AG09309 (cell line): ENCODE results near the gene TMCC2.
A peak's percentile ranks its signal among the peaks of the same experiment; 100 is the strongest.
"Not testable (repeated sequence)": the region's sequence is repeated elsewhere in the genome, so short reads cannot be mapped to it uniquely, and the experiment has no call there.

Source experiments
- DNase-seq: peaks from one replicate; pipeline ENCODE4 v3.0.0-alpha.2; 2010; ENCODE audit warnings: low read depth
- H3K4me3 ChIP-seq: 2 replicates; pipeline ENCODE4 v1.5.1; 2011; ENCODE audit warnings: mild to moderate bottlenecking, low read depth, low read length, moderate library complexity; ENCODE audit not compliant: control insufficient read depth
- TF ChIP-seq, protein P1 (sequence below): IDR thresholded peaks from 2 replicates; pipeline ENCODE4 v1.5.1; 2011; ENCODE audit warnings: mild to moderate bottlenecking, low read depth, low read length, inconsistent platforms; ENCODE audit not compliant: insufficient read depth, control insufficient read depth; ENCODE audit errors: missing control alignments

TMCC2 gene, protein sequence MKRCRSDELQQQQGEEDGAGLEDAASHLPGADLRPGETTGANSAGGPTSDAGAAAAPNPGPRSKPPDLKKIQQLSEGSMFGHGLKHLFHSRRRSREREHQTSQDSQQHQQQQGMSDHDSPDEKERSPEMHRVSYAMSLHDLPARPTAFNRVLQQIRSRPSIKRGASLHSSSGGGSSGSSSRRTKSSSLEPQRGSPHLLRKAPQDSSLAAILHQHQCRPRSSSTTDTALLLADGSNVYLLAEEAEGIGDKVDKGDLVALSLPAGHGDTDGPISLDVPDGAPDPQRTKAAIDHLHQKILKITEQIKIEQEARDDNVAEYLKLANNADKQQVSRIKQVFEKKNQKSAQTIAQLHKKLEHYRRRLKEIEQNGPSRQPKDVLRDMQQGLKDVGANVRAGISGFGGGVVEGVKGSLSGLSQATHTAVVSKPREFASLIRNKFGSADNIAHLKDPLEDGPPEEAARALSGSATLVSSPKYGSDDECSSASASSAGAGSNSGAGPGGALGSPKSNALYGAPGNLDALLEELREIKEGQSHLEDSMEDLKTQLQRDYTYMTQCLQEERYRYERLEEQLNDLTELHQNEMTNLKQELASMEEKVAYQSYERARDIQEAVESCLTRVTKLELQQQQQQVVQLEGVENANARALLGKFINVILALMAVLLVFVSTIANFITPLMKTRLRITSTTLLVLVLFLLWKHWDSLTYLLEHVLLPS

DNA sequence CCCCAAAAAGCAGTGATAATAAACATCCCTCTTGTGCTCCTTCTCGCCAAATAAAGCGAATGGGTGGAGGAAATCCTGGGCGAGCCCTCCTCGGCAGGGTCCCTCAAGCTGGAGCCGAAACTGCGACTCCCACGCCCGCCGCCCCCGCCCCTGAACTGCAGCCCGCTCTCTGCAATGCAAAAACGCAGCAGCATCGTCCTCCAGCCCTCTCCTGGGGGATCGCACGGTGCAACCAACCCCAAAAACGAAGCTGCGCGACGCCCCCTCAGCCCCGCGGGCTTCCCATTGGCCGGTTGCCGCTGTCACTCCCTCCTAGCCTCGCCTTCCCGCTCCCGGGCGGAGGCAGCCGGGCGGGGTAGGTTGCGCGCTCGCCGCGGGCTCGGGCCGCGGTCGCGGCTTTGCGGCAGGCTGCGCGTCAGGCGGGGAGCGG is at the start of gene TMCC2:
TSS of gene TMCC2 (plus strand) at position 363 of the 430 bp plus-strand sequence. CDS start 619 bp downstream, outside the sequence.
- TF ChIP-seq, protein P1, sequence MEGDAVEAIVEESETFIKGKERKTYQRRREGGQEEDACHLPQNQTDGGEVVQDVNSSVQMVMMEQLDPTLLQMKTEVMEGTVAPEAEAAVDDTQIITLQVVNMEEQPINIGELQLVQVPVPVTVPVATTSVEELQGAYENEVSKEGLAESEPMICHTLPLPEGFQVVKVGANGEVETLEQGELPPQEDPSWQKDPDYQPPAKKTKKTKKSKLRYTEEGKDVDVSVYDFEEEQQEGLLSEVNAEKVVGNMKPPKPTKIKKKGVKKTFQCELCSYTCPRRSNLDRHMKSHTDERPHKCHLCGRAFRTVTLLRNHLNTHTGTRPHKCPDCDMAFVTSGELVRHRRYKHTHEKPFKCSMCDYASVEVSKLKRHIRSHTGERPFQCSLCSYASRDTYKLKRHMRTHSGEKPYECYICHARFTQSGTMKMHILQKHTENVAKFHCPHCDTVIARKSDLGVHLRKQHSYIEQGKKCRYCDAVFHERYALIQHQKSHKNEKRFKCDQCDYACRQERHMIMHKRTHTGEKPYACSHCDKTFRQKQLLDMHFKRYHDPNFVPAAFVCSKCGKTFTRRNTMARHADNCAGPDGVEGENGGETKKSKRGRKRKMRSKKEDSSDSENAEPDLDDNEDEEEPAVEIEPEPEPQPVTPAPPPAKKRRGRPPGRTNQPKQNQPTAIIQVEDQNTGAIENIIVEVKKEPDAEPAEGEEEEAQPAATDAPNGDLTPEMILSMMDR = no peak
- H3K4me3 ChIP-seq = peak within 1 kb of the TSS; percentile 87
- no peak for DNase-seq

- TF ChIP-seq, protein P1 = no peak
- H3K4me3 ChIP-seq = no peak overlapping the region
- DNase-seq = no peak
Observed at GRCh38 chr1:205179842-205180241, 47.9 kb upstream of the TMCC2 start.

DNA sequence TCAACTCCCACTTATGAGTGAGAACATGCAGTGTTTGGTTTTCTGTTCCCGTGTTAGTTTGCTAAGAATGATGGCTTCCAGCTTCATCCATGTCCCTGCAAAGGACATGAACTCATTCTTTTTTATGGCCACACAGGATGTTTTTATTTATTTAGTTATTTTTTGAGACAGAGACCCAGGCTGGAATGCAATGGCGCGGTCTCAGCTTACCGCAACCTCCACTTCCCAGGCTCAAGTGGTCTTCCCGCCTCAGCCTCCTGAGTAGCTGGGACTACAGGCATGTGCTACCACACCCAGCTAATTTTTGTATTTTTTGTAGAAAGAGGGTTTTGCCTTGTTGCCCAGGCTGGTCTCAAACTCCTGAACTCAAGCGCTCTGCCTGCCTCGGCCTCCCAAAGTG is 47.4 kb upstream of the TMCC2 start:
- not testable (repeated sequence) for DNase-seq, H3K4me3 ChIP-seq

- DNase-seq = no peak
- TF ChIP-seq, protein P1 = no peak
- no peak overlapping the region for H3K4me3 ChIP-seq
Observed at GRCh38 chr1:205182930-205183329, 44.8 kb upstream of the TMCC2 start.

DNA sequence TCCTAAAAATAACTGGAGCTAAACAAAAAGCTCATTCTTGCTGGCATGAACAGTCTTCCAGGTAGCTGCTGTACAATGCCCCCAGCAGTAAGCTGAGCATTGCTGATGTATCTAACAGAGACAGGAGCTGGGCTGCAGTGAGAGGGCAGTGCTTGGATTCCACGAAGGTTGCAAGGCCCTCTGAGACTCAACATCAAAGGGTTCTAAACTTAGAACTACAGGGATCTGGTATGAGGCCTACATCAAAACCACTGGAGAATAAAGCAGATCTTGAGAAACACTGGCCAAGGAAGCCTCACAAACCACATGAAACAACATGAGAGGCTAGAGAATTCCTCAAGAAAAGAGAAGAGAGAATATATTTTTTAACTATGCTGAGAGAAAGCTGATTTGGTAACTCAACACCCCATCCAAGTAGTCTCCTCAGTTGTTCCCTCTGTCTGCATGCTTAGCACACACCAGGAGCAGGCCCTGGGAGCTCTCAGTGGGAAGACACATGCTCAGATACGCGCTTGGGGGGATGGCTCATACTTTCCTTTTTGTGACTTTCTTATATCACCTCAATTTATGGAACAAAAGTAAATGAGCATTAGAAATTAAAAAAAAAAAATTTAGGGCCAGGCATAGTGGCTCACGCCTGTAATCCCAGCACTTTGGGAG is 43.9 kb upstream of the TMCC2 start:
- no peak for DNase-seq

GRCh38 chr1:205186191-205186590 is 41.6 kb upstream of the TMCC2 start:
- no peak overlapping the region for H3K4me3 ChIP-seq
- TF ChIP-seq, protein P1 = no peak
- no peak for DNase-seq

More for the DNA sequence above, 43.9 kb upstream of the TMCC2 start:
- H3K4me3 ChIP-seq = no peak overlapping the region
- TF ChIP-seq, protein P1 = no peak
